GM21825 (cell line): ENCODE results near the gene SLC2A13.
"Not testable (repeated sequence)": the region's sequence is repeated elsewhere in the genome, so short reads cannot be mapped to it uniquely, and the experiment has no call there.

ENCODE experiments used
- ATAC-seq: cut with Tn5 transposase; IDR thresholded peaks from one replicate; pipeline ENCODE4 v1.9.1; 2021; ENCODE audit warnings: mild to moderate bottlenecking, moderate library complexity; ENCODE audit not compliant: unreplicated experiment

Gene SLC2A13

GRCh38 chr12:40106202-40106533 is 287 bp upstream of the SLC2A13 start:
- no peak for ATAC-seq

- ATAC-seq: no peak
Measured at GRCh38 chr12:40105265-40105514, 691 bp downstream of the SLC2A13 start.

- no peak for ATAC-seq
Measured at GRCh38 chr12:40104461-40105264, 1.2 kb downstream of the SLC2A13 start.

- ATAC-seq: no peak
Measured at GRCh38 chr12:40103043-40103442, 2.8 kb downstream of the SLC2A13 start.

- ATAC-seq: no peak
Measured at GRCh38 chr12:40101747-40102146, 4.1 kb downstream of the SLC2A13 start.

- ATAC-seq: no peak
Measured at GRCh38 chr12:40099423-40099853, 6.4 kb downstream of the SLC2A13 start.

- ATAC-seq: no peak
Measured at GRCh38 chr12:40098406-40099145, 7.3 kb downstream of the SLC2A13 start.

- ATAC-seq: no peak
Measured at GRCh38 chr12:40093512-40093911, 12.4 kb downstream of the SLC2A13 start.

- ATAC-seq: no peak
Measured at GRCh38 chr12:40086471-40086870, 19.4 kb downstream of the SLC2A13 start.

- no peak for ATAC-seq
Measured at GRCh38 chr12:40078266-40078665, 27.6 kb downstream of the SLC2A13 start.

- ATAC-seq: no peak
Measured at GRCh38 chr12:40075458-40075857, 30.4 kb downstream of the SLC2A13 start.

- no peak for ATAC-seq
Measured at GRCh38 chr12:40068416-40068815, 37.5 kb downstream of the SLC2A13 start.

GRCh38 chr12:40065636-40066035 is 40.2 kb downstream of the SLC2A13 start:
- no peak for ATAC-seq

- ATAC-seq: no peak
Measured at GRCh38 chr12:40063414-40063813, 42.5 kb downstream of the SLC2A13 start.

- no peak for ATAC-seq
Measured at GRCh38 chr12:40058721-40059190, 47.1 kb downstream of the SLC2A13 start.

GRCh38 chr12:40056373-40056772 is 49.5 kb downstream of the SLC2A13 start:
- no peak for ATAC-seq

- no peak for ATAC-seq
Measured at GRCh38 chr12:40055776-40056175, 50.1 kb downstream of the SLC2A13 start.

- ATAC-seq: no peak
Measured at GRCh38 chr12:40055228-40055579, 50.7 kb downstream of the SLC2A13 start.

GRCh38 chr12:40054555-40055227 is 51.2 kb downstream of the SLC2A13 start:
- ATAC-seq: no peak

GRCh38 chr12:40049268-40049667 is 56.6 kb downstream of the SLC2A13 start:
- ATAC-seq: no peak

- not testable (repeated sequence) for ATAC-seq
Measured at GRCh38 chr12:40047002-40047401, 58.9 kb downstream of the SLC2A13 start.

- ATAC-seq: no peak
Measured at GRCh38 chr12:40045656-40046055, 60.2 kb downstream of the SLC2A13 start.
